PC-3 (cell line): ENCODE data around the gene PLD1. TPM values are rescaled to one million over a fixed set of nuclear protein-coding genes. Genes with fewer than 3 reads are reported as not detected.
A peak's percentile ranks its signal among the peaks of the same experiment; 100 is the strongest.

ENCODE experiments used
- ATAC-seq: fragments of 200-7000 bp; cut with Tn5 transposase; 2 replicates; pipeline ENCODE4 v1.9.1; 2020; ENCODE audit warnings: mild to moderate bottlenecking, moderate library complexity
- BruUV-seq: library from RNA; stranded (reverse); fragments of 400-500 nt; replicated peaks from 2 replicates; lab custom pipeline; 2021; lab: Mats Ljungman, UMichigan
- CTCF ChIA-PET: fragments of 300-600 bp; sonication (Branson Sonifier 250); formaldehyde crosslinking; loops from one replicate; lab custom pipeline; 2022; ENCODE audit warnings: antibody characterized with exemption; lab: Charles Lee
- POLR2A ChIA-PET: fragments of 300-600 bp; sonication (Branson Sonifier 250); formaldehyde crosslinking; loops from one replicate; lab custom pipeline; 2022; ENCODE audit warnings: antibody characterized with exemption; ENCODE audit not compliant: unreplicated experiment; lab: Charles Lee
- DNase-seq: peaks from one replicate; pipeline ENCODE4 v3.0.0-alpha.2; 2015
- H2AFZ ChIP-seq: fragments of 300-600 bp; sonication (generic); 2 replicates; pipeline ENCODE4 v1.6.0; 2016; ENCODE audit warnings: antibody characterized with exemption, low read length
- H3F3A ChIP-seq: fragments of 300-600 bp; sonication (generic); one replicate; pipeline ENCODE4 v1.6.0; 2017; ENCODE audit warnings: antibody characterized with exemption, low read length, control low read depth, mild to moderate bottlenecking; ENCODE audit not compliant: unreplicated experiment
- H3K27ac ChIP-seq: fragments of 300-600 bp; sonication (generic); 2 replicates; pipeline ENCODE4 v1.5.1; 2016; ENCODE audit warnings: mild to moderate bottlenecking, low read length
- H3K27me3 ChIP-seq: fragments of 300-600 bp; sonication (generic); 2 replicates; pipeline ENCODE4 v1.6.1; 2016; ENCODE audit warnings: low read length, mixed read lengths
- H3K36me3 ChIP-seq: fragments of 300-600 bp; sonication (generic); 2 replicates; pipeline ENCODE4 v1.6.1; 2016; ENCODE audit warnings: low read depth, mixed run types, low read length, mixed read lengths
- H3K4me1 ChIP-seq: fragments of 300-600 bp; sonication (generic); 2 replicates; pipeline ENCODE4 v1.5.1; 2016; ENCODE audit warnings: low read length; ENCODE audit not compliant: insufficient read depth
- H3K4me2 ChIP-seq: fragments of 300-600 bp; sonication (generic); 2 replicates; pipeline ENCODE4 v1.6.0; 2016; ENCODE audit warnings: low read length
- H3K4me3 ChIP-seq: fragments of 300-600 bp; sonication (generic); 2 replicates; pipeline ENCODE4 v1.5.1; 2016; ENCODE audit warnings: mild to moderate bottlenecking, low read length, mixed read lengths
- H3K79me2 ChIP-seq: fragments of 300-600 bp; sonication (generic); 2 replicates; pipeline ENCODE4 v1.6.1; 2017; ENCODE audit warnings: low read length, mixed read lengths
- H3K9ac ChIP-seq: fragments of 300-600 bp; sonication (generic); 2 replicates; pipeline ENCODE4 v1.6.0; 2016; ENCODE audit warnings: mild to moderate bottlenecking, low read length
- H3K9me2 ChIP-seq: fragments of 300-600 bp; sonication (generic); replicated peaks from 2 replicates; pipeline ENCODE4 v1.6.1; 2016; ENCODE audit warnings: mixed run types, low read length, mixed read lengths
- H3K9me3 ChIP-seq: fragments of 300-600 bp; sonication (generic); 2 replicates; pipeline ENCODE4 v1.6.1; 2016; ENCODE audit warnings: low read length, mixed read lengths
- H4K20me1 ChIP-seq: fragments of 300-600 bp; sonication (generic); 2 replicates; pipeline ENCODE4 v1.6.1; 2016; ENCODE audit warnings: low read length, mixed read lengths
- CTCF ChIP-seq: fragments of 300-600 bp; sonication (generic); conservative IDR thresholded peaks from 2 replicates; pipeline ENCODE4 v1.5.1; 2017; ENCODE audit warnings: antibody characterized with exemption, low read depth, mild to moderate bottlenecking, low read length
- EZH2 ChIP-seq: fragments of 300-600 bp; sonication (generic); IDR thresholded peaks from one replicate; pipeline ENCODE4 v1.6.1; 2017; ENCODE audit warnings: antibody characterized with exemption, mild to moderate bottlenecking, low read length; ENCODE audit not compliant: unreplicated experiment
- EZH2phosphoT487 ChIP-seq: fragments of 300-600 bp; sonication (generic); IDR thresholded peaks from 2 replicates; pipeline ENCODE4 v1.6.1; 2018; ENCODE audit warnings: mild to moderate bottlenecking, antibody characterized with exemption, low read length, borderline replicate concordance
- intact Hi-C: fragments of 100-400 bp; cut with micrococcal nuclease; formaldehyde crosslinking; loops from 2 replicates; pipeline ENCODE4 v1.9.0; 2023
- total RNA-seq: library from RNA; depleted of rRNA; stranded (reverse); fragments of >200 nt; gene quantifications from 2 replicates; pipeline ENCODE4 v1.2.3, GENCODE V29; 2014

Gene PLD1
- total RNA-seq, 1 experiment from 2014 or later: 7.3 TPM

DNA sequence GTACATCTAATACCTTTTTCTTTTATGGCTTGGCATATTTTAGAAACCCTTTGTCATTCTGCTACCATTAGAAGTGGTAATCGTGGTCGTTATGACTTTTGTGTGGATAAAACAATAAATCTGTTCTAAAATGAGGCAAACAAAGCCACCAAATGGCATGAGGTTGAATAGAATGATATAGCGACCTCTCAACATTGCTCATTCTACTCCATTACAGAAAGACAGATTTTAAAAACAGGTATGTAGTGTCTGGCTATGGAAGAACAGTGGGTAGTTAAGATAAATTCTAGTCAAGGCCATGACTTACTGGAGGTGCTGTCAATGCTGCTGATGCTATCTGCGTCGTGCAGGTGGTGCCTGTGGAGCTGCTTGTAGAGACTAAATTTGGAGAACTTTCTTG is 123.2 kb downstream of the PLD1 start:
- no peaks in the 10 kb centered on the region for H3K4me1 ChIP-seq
- CTCF ChIA-PET: no interaction called here
- BruUV-seq: no TSS peak

GRCh38 chr3:171685116-171685895 is 125.0 kb downstream of the PLD1 start:
- Histone ChIP-seq H4K20me1 (no peaks in the 10 kb centered on the region), H3K27ac (no peak overlapping the region), H3K9me3 (no peaks in the 10 kb centered on the region), H3K9ac (no peak overlapping the region), H3K4me2 (no peak overlapping the region), H3K27me3 (no peaks in the 10 kb centered on the region), H2AFZ (no peak overlapping the region), H3K79me2 (no peaks in the 10 kb centered on the region), H3K4me3 (no peak overlapping the region), H3K9me2 (no peaks in the 10 kb centered on the region), H3K4me1 (no peaks in the 10 kb centered on the region), H3K36me3 (no peaks in the 10 kb centered on the region), H3F3A (no peaks in the 10 kb centered on the region)
- TF ChIP-seq EZH2phosphoT487 (no peak), CTCF (no peak), EZH2 (no peak)
- ChIA-PET CTCF (no interaction called here), POLR2A (interaction anchor here (0.6 kb wide), 1 partner anchor 420 kb away, joined by 3 read pairs; no protein-coding TSS in a partner anchor)
- ATAC-seq (peak; percentile 80), DNase-seq (peak; percentile 68)
- BruUV-seq: no TSS peak
- intact Hi-C loops: no loop called here

More for the DNA sequence above, 123.2 kb downstream of the PLD1 start:
- intact Hi-C loops: no loop called here
- Histone ChIP-seq H3K9me2 (no peaks in the 10 kb centered on the region), H3F3A (no peaks in the 10 kb centered on the region), H3K9ac (no peak overlapping the region), H3K79me2 (no peaks in the 10 kb centered on the region), H3K9me3 (no peaks in the 10 kb centered on the region), H2AFZ (no peak overlapping the region), H3K27me3 (no peaks in the 10 kb centered on the region), H3K4me3 (no peak overlapping the region), H3K36me3 (no peaks in the 10 kb centered on the region), H3K4me2 (no peak overlapping the region), H4K20me1 (no peaks in the 10 kb centered on the region), H3K27ac (no peak overlapping the region)
- POLR2A ChIA-PET: no interaction called here
- ATAC-seq (no peak), DNase-seq (no peak)
- TF ChIP-seq EZH2 (no peak), CTCF (no peak), EZH2phosphoT487 (no peak)

GRCh38 chr3:171684221-171684620 is 126.1 kb downstream of the PLD1 start:
- CTCF ChIA-PET: no interaction called here
- Histone ChIP-seq H3K9me2 (no peaks in the 10 kb centered on the region), H3K9me3 (no peaks in the 10 kb centered on the region), H3K27me3 (no peaks in the 10 kb centered on the region), H4K20me1 (no peaks in the 10 kb centered on the region), H3K36me3 (no peaks in the 10 kb centered on the region), H3K79me2 (no peaks in the 10 kb centered on the region), H3K4me1 (no peaks in the 10 kb centered on the region), H3K4me3 (no peak overlapping the region), H3K27ac (no peak overlapping the region), H3K4me2 (no peak overlapping the region), H2AFZ (no peak overlapping the region), H3K9ac (no peak overlapping the region), H3F3A (no peaks in the 10 kb centered on the region)
- POLR2A ChIA-PET: no interaction called here
- TF ChIP-seq EZH2phosphoT487: no peak
- no peak for TF ChIP-seq EZH2
- no peak for TF ChIP-seq CTCF
- ATAC-seq (no peak), DNase-seq (no peak)
- no TSS peak for BruUV-seq
- intact Hi-C loops: no loop called here
